GM23248 (cell line): ENCODE data around the gene MPND.

Experiments
- EZH2 ChIP-seq: fragments of 200-600 bp; sonication (generic); IDR thresholded peaks from 2 replicates; pipeline ENCODE4 v1.6.1; 2018; ENCODE audit warnings: antibody characterized with exemption, mild to moderate bottlenecking; ENCODE audit not compliant: insufficient read depth, poor library complexity, severe bottlenecking
- EZH2phosphoT487 ChIP-seq: fragments of 200-600 bp; sonication (generic); IDR thresholded peaks from 2 replicates; pipeline ENCODE4 v1.6.1; 2018; ENCODE audit warnings: antibody characterized with exemption, moderate library complexity, mild to moderate bottlenecking, low read depth; ENCODE audit not compliant: insufficient read depth

GRCh38 chr19:4360081-4360569 is 16.8 kb downstream of the MPND start:
- TF ChIP-seq EZH2, result no peak
- TF ChIP-seq EZH2phosphoT487, result no peak
